Measurements from ENCODE around the gene ZNF787. TPM values are rescaled to one million over a fixed set of nuclear protein-coding genes. Genes with fewer than 3 reads are reported as not detected.

ZNF787 gene
- polyA plus RNA-seq, 3 donors: 1.2 to 16.2 (median 1.8) TPM

DNA sequence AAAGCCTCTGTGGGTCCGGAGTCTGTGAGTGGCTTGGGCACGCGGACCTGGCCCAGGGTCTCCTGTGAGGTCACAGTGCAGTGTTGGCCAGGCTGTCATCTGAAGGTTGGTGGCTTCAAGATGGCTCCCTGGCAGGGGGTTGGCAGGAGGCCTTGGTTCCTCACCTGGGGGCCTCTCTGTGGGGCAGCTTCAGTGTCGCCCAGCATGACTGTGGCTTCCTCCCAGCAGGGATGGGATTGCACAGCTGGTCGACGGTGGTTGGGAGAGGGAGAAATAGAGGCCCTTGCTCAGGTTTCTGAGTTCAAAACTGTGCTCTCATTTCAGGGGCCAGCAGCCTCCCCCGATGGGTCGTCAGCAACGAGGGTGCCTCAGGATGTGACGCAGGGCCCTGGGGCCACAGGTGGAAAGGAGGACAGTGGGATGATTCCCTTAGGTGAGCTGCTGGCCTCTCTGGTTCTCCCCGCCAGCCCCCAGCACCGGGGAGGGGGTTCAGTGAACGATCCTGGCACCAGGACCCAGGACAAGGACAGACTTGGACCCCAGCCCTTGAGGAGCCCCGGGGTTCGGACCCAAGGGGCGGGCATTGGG lies 37.2 kb upstream of the ZNF787 start:
- no peak overlapping the region for H2AFZ ChIP-seq (ENCODE audit: insufficient read depth, low read depth, low read length, poor library complexity, severe bottlenecking)
- no peaks in the 10 kb centered on the region for H3K9me3 ChIP-seq (replicated peaks in 1 of 2; ENCODE audit: control insufficient read depth in 1 of 2, insufficient read depth in 1 of 2, low read length in 2 of 2)
- H3K27me3 ChIP-seq (ENCODE audit: control insufficient read depth in 2 of 2, insufficient read depth in 2 of 2, low read length in 2 of 2): no peaks in the 10 kb centered on the region
- peaks cover 2 to 27% of the 10 kb centered on the region in 2 donors for H3K36me3 ChIP-seq (replicated peaks in 1 of 2; ENCODE audit: control insufficient read depth in 1 of 2, insufficient read depth in 2 of 2, low read length in 2 of 2)
- no peak overlapping the region for H3K4me3 ChIP-seq (replicated peaks in 1 of 3; ENCODE audit: low read depth in 2 of 3, low read length in 3 of 3)
- Mint-ChIP-seq H3K9me3 (peaks cover 0 to 6% (median 0%) of the 10 kb centered on the region in 7 donors), H3K27me3 (ENCODE audit: low read depth in 3 of 3) (no peaks in the 10 kb centered on the region), H3K4me3 (no peak overlapping the region), H3K36me3 (peaks cover 26% of the 10 kb centered on the region in 2 donors), H3K4me1 (peaks cover 5% of the 10 kb centered on the region), H3K27ac (peak overlapping the region in 1 of 7 donors; percentile 16)
- intact Hi-C loops (cut with micrococcal nuclease): loop anchor here in 1 of 2 donors (10.0 kb wide), 1 partner anchor 53 kb away; no protein-coding TSS in a partner anchor
- no peaks in the 10 kb centered on the region for H3K79me2 ChIP-seq (ENCODE audit: insufficient read depth, low read length)
- no peaks in the 10 kb centered on the region for H3K4me1 ChIP-seq (ENCODE audit: control insufficient read depth in 1 of 2, insufficient read depth in 2 of 2, low read length in 2 of 2)
- TF ChIP-seq, protein P1, sequence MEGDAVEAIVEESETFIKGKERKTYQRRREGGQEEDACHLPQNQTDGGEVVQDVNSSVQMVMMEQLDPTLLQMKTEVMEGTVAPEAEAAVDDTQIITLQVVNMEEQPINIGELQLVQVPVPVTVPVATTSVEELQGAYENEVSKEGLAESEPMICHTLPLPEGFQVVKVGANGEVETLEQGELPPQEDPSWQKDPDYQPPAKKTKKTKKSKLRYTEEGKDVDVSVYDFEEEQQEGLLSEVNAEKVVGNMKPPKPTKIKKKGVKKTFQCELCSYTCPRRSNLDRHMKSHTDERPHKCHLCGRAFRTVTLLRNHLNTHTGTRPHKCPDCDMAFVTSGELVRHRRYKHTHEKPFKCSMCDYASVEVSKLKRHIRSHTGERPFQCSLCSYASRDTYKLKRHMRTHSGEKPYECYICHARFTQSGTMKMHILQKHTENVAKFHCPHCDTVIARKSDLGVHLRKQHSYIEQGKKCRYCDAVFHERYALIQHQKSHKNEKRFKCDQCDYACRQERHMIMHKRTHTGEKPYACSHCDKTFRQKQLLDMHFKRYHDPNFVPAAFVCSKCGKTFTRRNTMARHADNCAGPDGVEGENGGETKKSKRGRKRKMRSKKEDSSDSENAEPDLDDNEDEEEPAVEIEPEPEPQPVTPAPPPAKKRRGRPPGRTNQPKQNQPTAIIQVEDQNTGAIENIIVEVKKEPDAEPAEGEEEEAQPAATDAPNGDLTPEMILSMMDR (IDR thresholded peaks at IDR 0.05): no peak
- no peak for DNase-seq
- H3K9ac ChIP-seq (ENCODE audit: insufficient read depth, low read length, poor library complexity, severe bottlenecking): no peak overlapping the region
- H3K27ac ChIP-seq (ENCODE audit: low read depth in 1 of 2, low read length in 2 of 2): no peak overlapping the region
- H3K4me2 ChIP-seq (replicated peaks; ENCODE audit: extremely low read depth, low read length, poor library complexity, severe bottlenecking): no peak overlapping the region
- 90% methylated on average over 11 of the region's 16 CpGs for WGBS (ENCODE audit: insufficient coverage)
- H4K20me1 ChIP-seq (ENCODE audit: insufficient read depth, low read length): no peaks in the 10 kb centered on the region

GRCh38 chr19:56156768-56157167 lies 35.7 kb upstream of the ZNF787 start:
- Histone ChIP-seq H4K20me1 (ENCODE audit: insufficient read depth, low read length) (no peaks in the 10 kb centered on the region), H2AFZ (ENCODE audit: insufficient read depth, low read depth, low read length, poor library complexity, severe bottlenecking) (no peak overlapping the region), H3K4me3 (replicated peaks in 1 of 3; ENCODE audit: low read depth in 2 of 3, low read length in 3 of 3) (no peak overlapping the region), H3K4me2 (replicated peaks; ENCODE audit: extremely low read depth, low read length, poor library complexity, severe bottlenecking) (no peak overlapping the region), H3K79me2 (ENCODE audit: insufficient read depth, low read length) (no peaks in the 10 kb centered on the region), H3K27me3 (ENCODE audit: control insufficient read depth in 2 of 2, insufficient read depth in 2 of 2, low read length in 2 of 2) (no peaks in the 10 kb centered on the region), H3K27ac (ENCODE audit: low read depth in 1 of 2, low read length in 2 of 2) (no peak overlapping the region), H3K9me3 (replicated peaks in 1 of 2; ENCODE audit: control insufficient read depth in 1 of 2, insufficient read depth in 1 of 2, low read length in 2 of 2) (no peaks in the 10 kb centered on the region), H3K9ac (ENCODE audit: insufficient read depth, low read length, poor library complexity, severe bottlenecking) (no peak overlapping the region), H3K4me1 (ENCODE audit: control insufficient read depth in 1 of 2, insufficient read depth in 2 of 2, low read length in 2 of 2) (no peaks in the 10 kb centered on the region), H3K36me3 (replicated peaks in 1 of 2; ENCODE audit: control insufficient read depth in 1 of 2, insufficient read depth in 2 of 2, low read length in 2 of 2) (peaks cover 2 to 27% of the 10 kb centered on the region in 2 donors)
- WGBS (ENCODE audit: insufficient coverage): 95% methylated on average over 11 of the region's 11 CpGs
- Mint-ChIP-seq H3K27me3 (ENCODE audit: low read depth in 3 of 3) (no peaks in the 10 kb centered on the region), H3K27ac (no peak overlapping the region), H3K4me1 (no peaks in the 10 kb centered on the region), H3K9me3 (peaks cover 0 to 6% (median 0%) of the 10 kb centered on the region in 7 donors), H3K36me3 (peaks cover 26 to 29% of the 10 kb centered on the region in 2 donors), H3K4me3 (no peak overlapping the region)
- intact Hi-C loops (cut with micrococcal nuclease): loop anchor here in 1 of 2 donors (10.0 kb wide), 1 partner anchor 52 kb away; no protein-coding TSS in a partner anchor
- TF ChIP-seq, protein P1 (IDR thresholded peaks at IDR 0.05): no peak
- DNase-seq: no peak

Measured in CD14-positive monocyte (primary cell).